Endothelial cell of umbilical vein (primary cell): ENCODE data around the gene KCNJ4. TPM values are rescaled to one million over a fixed set of nuclear protein-coding genes. Genes with fewer than 3 reads are reported as not detected.

ENCODE experiments used
- polyA plus RNA-seq, 4 experiments: library from polyadenylated mRNA; depleted of rRNA in 3 of 4; stranded (reverse) in 3 of 4; unstranded in 1 of 4; fragments of >200 nt; gene quantifications; 2 replicates each; pipeline versions ENCODE4 v1.2.1 to v1.2.3, GENCODE V29; 2011 to 2012; ENCODE audit warnings: missing spikeins in 1 of 4
- total RNA-seq: library from RNA; stranded (reverse); gene quantifications from 2 replicates; pipeline ENCODE4 v1.2.3, GENCODE V29; 2021

KCNJ4 gene
- total and polyA plus RNA-seq, 2 donors (not counting 3 experiments of a cell fraction or from before 2014, with no cell fraction given): not detected

Other genes starting within 250 kb of the KCNJ4 start
- 96.6 and 99.8 TPM in 2 replicates for gene TMEM184B, start 182.2 kb downstream of the KCNJ4 start, total RNA-seq
- 72.5 and 88.8 TPM in 2 replicates for gene TMEM184B, start 182.2 kb downstream of the KCNJ4 start, polyA plus RNA-seq
- 261 and 262 TPM in 2 replicates for gene CSNK1E, start 137.8 kb downstream of the KCNJ4 start, total RNA-seq
- gene CSNK1E, start 137.8 kb downstream of the KCNJ4 start, polyA plus RNA-seq: 259 and 277 TPM in 2 replicates
- 28.6 and 40.2 TPM in 2 replicates for gene KDELR3, start 12.9 kb upstream of the KCNJ4 start, total RNA-seq
- 61.3 and 64.2 TPM in 2 replicates for gene KDELR3, start 12.9 kb upstream of the KCNJ4 start, polyA plus RNA-seq
- 377 and 393 TPM in 2 replicates for gene DDX17, start 51.1 kb upstream of the KCNJ4 start, total RNA-seq
- gene DDX17, start 51.1 kb upstream of the KCNJ4 start, polyA plus RNA-seq: 402 and 454 TPM in 2 replicates
- 0.91 and 1.1 TPM in 2 replicates for gene DMC1, start 115.0 kb upstream of the KCNJ4 start, total RNA-seq
- gene DMC1, start 115.0 kb upstream of the KCNJ4 start, polyA plus RNA-seq: 0.22 and 0.24 TPM in 2 replicates
- 1.4 and 1.9 TPM in 2 replicates for gene FAM227A, start 201.2 kb upstream of the KCNJ4 start, total RNA-seq
- gene FAM227A, start 201.2 kb upstream of the KCNJ4 start, polyA plus RNA-seq: 0.49 and 0.58 TPM in 2 replicates
- 34.4 and 37.0 TPM in 2 replicates for gene CBY1, start 201.4 kb upstream of the KCNJ4 start, total RNA-seq
- 38.9 and 41.8 TPM in 2 replicates for gene CBY1, start 201.4 kb upstream of the KCNJ4 start, polyA plus RNA-seq
- gene TOMM22, start 226.8 kb upstream of the KCNJ4 start, total RNA-seq: 98.6 and 98.8 TPM in 2 replicates
- 51.8 and 62.3 TPM in 2 replicates for gene TOMM22, start 226.8 kb upstream of the KCNJ4 start, polyA plus RNA-seq
- gene JOSD1, start 245.7 kb upstream of the KCNJ4 start, total RNA-seq: 64.9 and 73.1 TPM in 2 replicates
- 57.2 and 61.7 TPM in 2 replicates for gene JOSD1, start 245.7 kb upstream of the KCNJ4 start, polyA plus RNA-seq